BLaER1 treated with 17β-estradiol and CSF1 and Interleukin-3, amounts not matched to agents 10 nM and 100 nM (cell line): ENCODE results near the gene FOXL2.

Source experiments
- H3K27ac ChIP-seq, 11 experiments: shearing (Covaris generic); formaldehyde crosslinking; 2 replicates each; pipeline ENCODE4 v1.8.1; 2022
- H3K27me3 ChIP-seq, 11 experiments: shearing (Covaris generic); formaldehyde crosslinking; 2 replicates each; pipeline ENCODE4 v1.8.1; 2022
- H3K36me3 ChIP-seq, 11 experiments: shearing (Covaris generic); formaldehyde crosslinking; 2 replicates each; pipeline ENCODE4 v1.8.1; 2022
- H3K4me1 ChIP-seq, 10 experiments: shearing (Covaris generic); formaldehyde crosslinking; 2 replicates each; pipeline ENCODE4 v1.8.1; 2022
- H3K4me2 ChIP-seq, 11 experiments: shearing (Covaris generic); formaldehyde crosslinking; 2 replicates each; pipeline ENCODE4 v1.8.1; 2022
- H3K4me3 ChIP-seq, 10 experiments: shearing (Covaris generic); formaldehyde crosslinking; 2 replicates each; pipeline ENCODE4 v1.8.1; 2022
- H3K9ac ChIP-seq, 11 experiments: shearing (Covaris generic); formaldehyde crosslinking; 2 replicates each; pipeline ENCODE4 v1.8.1; 2022
- H3K9me3 ChIP-seq, 11 experiments: shearing (Covaris generic); formaldehyde crosslinking; replicated peaks in 1 of 11; 2 replicates each; pipeline ENCODE4 v1.8.1; 2022
- H4K20me1 ChIP-seq, 11 experiments: shearing (Covaris generic); formaldehyde crosslinking; 2 replicates each; pipeline ENCODE4 v1.8.1; 2022
- Cebpa-rat ChIP-seq, 11 experiments: shearing (Covaris generic); IDR thresholded peaks; 2 replicates each; pipeline ENCODE4 v1.8.1; 2022

The FOXL2 gene

DNA sequence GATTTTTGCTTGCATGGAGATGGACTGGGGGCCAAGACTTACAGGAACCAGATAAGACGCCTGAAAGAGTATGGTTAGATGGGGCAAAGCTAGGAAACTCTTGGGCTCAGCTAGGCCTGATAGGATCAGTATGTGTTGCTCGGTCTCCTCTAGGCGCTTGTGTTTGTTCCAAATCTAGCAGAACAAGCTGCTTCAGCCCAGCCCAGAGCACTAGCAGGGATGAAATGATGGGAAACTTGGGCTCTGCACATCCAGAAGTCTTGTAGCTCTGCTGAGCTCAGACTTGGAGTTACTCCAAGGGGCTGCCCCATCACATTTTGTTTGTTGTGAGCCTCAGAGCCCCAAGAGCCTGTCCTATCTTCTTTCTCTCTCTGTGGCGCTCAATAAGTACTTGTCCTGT, 34.7 kb downstream of the FOXL2 start:
- Histone ChIP-seq H3K4me2 (no peak overlapping the region), H3K4me3 (no peak overlapping the region), H3K9me3 (no peaks in the 10 kb centered on the region), H3K27ac (no peak overlapping the region), H3K36me3 (no peaks in the 10 kb centered on the region), H3K27me3 (no peaks in the 10 kb centered on the region), H3K4me1 (peaks cover 5 to 17% (median 13%) of the 10 kb centered on the region in 10 experiments; a peak in 19 of 20 replicates), H4K20me1 (no peaks in the 10 kb centered on the region), H3K9ac (no peak overlapping the region)
- no peak for TF ChIP-seq Cebpa-rat (IDR thresholded peaks at IDR 0.05)

DNA sequence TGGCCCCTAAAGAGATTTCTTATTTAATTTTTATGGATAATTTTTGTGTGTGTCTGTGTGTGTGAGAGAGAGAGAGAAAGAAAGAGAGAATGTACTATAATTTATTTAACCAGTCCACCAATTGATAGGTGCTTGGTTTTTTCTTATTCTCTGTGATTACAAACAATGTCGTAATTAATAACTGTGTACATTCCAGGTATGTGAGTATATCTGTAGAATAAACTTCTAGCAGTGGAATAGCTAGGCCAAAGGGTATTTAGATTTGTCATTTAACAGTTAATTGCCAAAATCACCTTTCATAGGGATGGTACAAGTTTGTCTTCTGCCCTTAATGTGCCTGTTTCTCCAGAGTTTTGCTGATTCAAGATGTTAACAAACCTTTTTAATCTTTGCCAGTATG, 35.3 kb downstream of the FOXL2 start:
- no peak overlapping the region for H3K27ac ChIP-seq
- no peaks in the 10 kb centered on the region for H3K27me3 ChIP-seq
- no peak for TF ChIP-seq Cebpa-rat (IDR thresholded peaks at IDR 0.05)
- H3K4me3 ChIP-seq, result no peak overlapping the region
- H3K9ac ChIP-seq, result no peak overlapping the region
- H3K9me3 ChIP-seq, result no peaks in the 10 kb centered on the region
- peaks cover 5 to 15% (median 13%) of the 10 kb centered on the region in 10 experiments; a peak in 19 of 20 replicates for H3K4me1 ChIP-seq
- no peaks in the 10 kb centered on the region for H3K36me3 ChIP-seq
- no peak overlapping the region for H3K4me2 ChIP-seq
- no peaks in the 10 kb centered on the region for H4K20me1 ChIP-seq

- H3K27ac ChIP-seq, result no peak overlapping the region
- peaks cover 3 to 5% (median 4%) of the 10 kb centered on the region in 10 experiments; a peak in 19 of 20 replicates for H3K4me1 ChIP-seq
- no peak for TF ChIP-seq Cebpa-rat (IDR thresholded peaks at IDR 0.05)
- no peaks in the 10 kb centered on the region for H3K9me3 ChIP-seq
- H4K20me1 ChIP-seq, result no peaks in the 10 kb centered on the region
- no peaks in the 10 kb centered on the region for H3K27me3 ChIP-seq
- no peaks in the 10 kb centered on the region for H3K36me3 ChIP-seq
- H3K4me3 ChIP-seq, result no peak overlapping the region
- H3K9ac ChIP-seq, result no peak overlapping the region
- no peak overlapping the region for H3K4me2 ChIP-seq
Measured at GRCh38 chr3:138909904-138910303, 37.0 kb downstream of the FOXL2 start.

GRCh38 chr3:138908846-138909245, 38.1 kb downstream of the FOXL2 start:
- no peak for TF ChIP-seq Cebpa-rat (IDR thresholded peaks at IDR 0.05)
- H3K4me2 ChIP-seq, result no peak overlapping the region
- H3K27ac ChIP-seq, result no peak overlapping the region
- H3K27me3 ChIP-seq, result no peaks in the 10 kb centered on the region
- H4K20me1 ChIP-seq, result no peaks in the 10 kb centered on the region
- H3K9ac ChIP-seq, result no peak overlapping the region
- H3K4me1 ChIP-seq, result no peaks in the 10 kb centered on the region
- no peaks in the 10 kb centered on the region for H3K36me3 ChIP-seq
- no peaks in the 10 kb centered on the region for H3K9me3 ChIP-seq
- no peak overlapping the region for H3K4me3 ChIP-seq

GRCh38 chr3:138907539-138907938, 39.4 kb downstream of the FOXL2 start:
- H3K27ac ChIP-seq, result no peak overlapping the region
- H3K4me1 ChIP-seq, result no peaks in the 10 kb centered on the region
- H3K27me3 ChIP-seq, result no peaks in the 10 kb centered on the region
- H3K4me2 ChIP-seq, result no peak overlapping the region
- H3K36me3 ChIP-seq, result no peaks in the 10 kb centered on the region
- TF ChIP-seq Cebpa-rat (IDR thresholded peaks at IDR 0.05), result no peak
- H4K20me1 ChIP-seq, result no peaks in the 10 kb centered on the region
- H3K9ac ChIP-seq, result no peak overlapping the region
- H3K4me3 ChIP-seq, result no peak overlapping the region
- no peaks in the 10 kb centered on the region for H3K9me3 ChIP-seq

GRCh38 chr3:138902171-138902570, 44.8 kb downstream of the FOXL2 start:
- Histone ChIP-seq H4K20me1 (no peaks in the 10 kb centered on the region), H3K27me3 (no peaks in the 10 kb centered on the region), H3K9ac (no peak overlapping the region), H3K9me3 (no peaks in the 10 kb centered on the region), H3K4me1 (peaks cover 0 to 17% (median 0%) of the 10 kb centered on the region in 10 experiments; a peak in 4 of 20 replicates), H3K36me3 (no peaks in the 10 kb centered on the region), H3K4me3 (no peak overlapping the region), H3K4me2 (peak overlapping the region in 3 of 11 experiments; percentile 7 to 60 (median 31); a peak in 4 of 22 replicates), H3K27ac (no peak overlapping the region; a peak in 1 of 22 replicates)
- TF ChIP-seq Cebpa-rat (IDR thresholded peaks at IDR 0.05), result peak in 1 of 11 experiments; percentile 40; a peak in 1 of 22 replicates

- Histone ChIP-seq H3K27me3 (no peaks in the 10 kb centered on the region), H4K20me1 (no peaks in the 10 kb centered on the region), H3K4me3 (no peak overlapping the region), H3K36me3 (no peaks in the 10 kb centered on the region), H3K9me3 (no peaks in the 10 kb centered on the region), H3K9ac (no peak overlapping the region), H3K4me1 (peaks cover 0 to 17% (median 0%) of the 10 kb centered on the region in 10 experiments; a peak in 4 of 20 replicates), H3K4me2 (peak overlapping the region in 3 of 11 experiments; percentile 7 to 60 (median 31); a peak in 4 of 22 replicates), H3K27ac (no peak overlapping the region; a peak in 1 of 22 replicates)
- TF ChIP-seq Cebpa-rat (IDR thresholded peaks at IDR 0.05), result no peak
Measured at GRCh38 chr3:138901567-138901966, 45.4 kb downstream of the FOXL2 start.

DNA sequence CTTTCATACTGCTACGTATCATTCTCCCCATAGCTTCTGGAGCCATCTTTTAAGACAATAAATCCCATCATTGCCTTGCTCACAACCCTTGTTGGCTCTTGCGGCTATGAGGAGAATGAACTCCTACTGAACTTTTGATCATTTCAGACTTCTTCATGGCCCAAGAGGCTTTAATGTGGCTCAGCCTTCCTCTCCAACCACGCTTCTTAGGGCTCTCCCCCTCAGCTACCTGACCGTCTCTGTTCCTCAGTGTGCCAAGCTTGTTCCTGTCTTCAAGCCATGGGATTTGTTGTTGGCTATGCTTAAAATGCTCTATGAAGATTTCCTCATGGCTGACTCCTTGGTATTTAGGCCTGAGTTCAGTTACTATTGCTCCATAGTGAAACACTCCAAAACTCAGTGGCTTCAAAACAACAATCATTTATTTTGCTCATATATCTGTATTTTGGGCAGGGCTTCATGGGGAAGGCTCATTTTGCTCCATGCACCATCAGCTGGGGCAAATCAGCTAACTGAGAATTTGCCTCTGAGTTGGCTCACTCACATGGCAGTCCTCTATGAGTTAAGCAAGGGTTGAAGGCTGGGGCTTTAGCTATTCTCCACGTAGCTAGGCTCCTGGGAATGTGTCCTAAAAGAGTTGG, 47.5 kb downstream of the FOXL2 start:
- no peaks in the 10 kb centered on the region for H3K36me3 ChIP-seq
- H4K20me1 ChIP-seq, result no peaks in the 10 kb centered on the region
- no peaks in the 10 kb centered on the region for H3K9me3 ChIP-seq
- H3K9ac ChIP-seq, result no peak overlapping the region
- no peak overlapping the region for H3K4me3 ChIP-seq
- no peaks in the 10 kb centered on the region for H3K27me3 ChIP-seq
- H3K4me2 ChIP-seq, result no peak overlapping the region
- TF ChIP-seq Cebpa-rat (IDR thresholded peaks at IDR 0.05), result no peak
- H3K4me1 ChIP-seq, result peaks cover 0 to 17% (median 0%) of the 10 kb centered on the region in 10 experiments; a peak in 4 of 20 replicates
- H3K27ac ChIP-seq, result no peak overlapping the region

- Histone ChIP-seq H3K27me3 (no peaks in the 10 kb centered on the region), H3K4me3 (no peak overlapping the region), H3K9me3 (no peaks in the 10 kb centered on the region), H3K9ac (no peak overlapping the region), H4K20me1 (no peaks in the 10 kb centered on the region), H3K4me1 (peaks cover 0 to 17% (median 0%) of the 10 kb centered on the region in 10 experiments; a peak in 4 of 20 replicates), H3K27ac (no peak overlapping the region), H3K4me2 (no peak overlapping the region), H3K36me3 (no peaks in the 10 kb centered on the region)
- TF ChIP-seq Cebpa-rat (IDR thresholded peaks at IDR 0.05), result no peak
Measured at GRCh38 chr3:138898708-138899107, 48.2 kb downstream of the FOXL2 start.

- no peak overlapping the region for H3K27ac ChIP-seq
- no peak overlapping the region for H3K9ac ChIP-seq
- no peak overlapping the region for H3K4me3 ChIP-seq
- TF ChIP-seq Cebpa-rat (IDR thresholded peaks at IDR 0.05), result no peak
- H3K36me3 ChIP-seq, result no peaks in the 10 kb centered on the region
- no peaks in the 10 kb centered on the region for H3K9me3 ChIP-seq
- peaks cover 0 to 17% (median 0%) of the 10 kb centered on the region in 10 experiments; a peak in 4 of 20 replicates for H3K4me1 ChIP-seq
- H3K27me3 ChIP-seq, result no peaks in the 10 kb centered on the region
- H4K20me1 ChIP-seq, result no peaks in the 10 kb centered on the region
- H3K4me2 ChIP-seq, result no peak overlapping the region
Measured at GRCh38 chr3:138898301-138898700, 48.6 kb downstream of the FOXL2 start.
